ENCODE measurements around the gene BSN.

BSN gene

GRCh38 chr3:49611719-49612118 lies 57.4 kb downstream of the BSN start:
- no peaks in the 10 kb centered on the region for H3K9me3 ChIP-seq (ENCODE audit: control insufficient read depth, low read length)
- no peaks in the 10 kb centered on the region for H3K27me3 ChIP-seq (ENCODE audit: control insufficient read depth, insufficient read depth, low read length, poor library complexity, severe bottlenecking)
- H3K4me3 ChIP-seq (ENCODE audit: insufficient read depth, low read depth, low read length): no peak overlapping the region
- H3K36me3 ChIP-seq (ENCODE audit: control insufficient read depth, insufficient read depth, low read length): no peaks in the 10 kb centered on the region
- H3K4me1 ChIP-seq (ENCODE audit: control insufficient read depth, insufficient read depth, low read length): peaks cover 7% of the 10 kb centered on the region
- H3K27ac ChIP-seq (ENCODE audit: insufficient read depth, low read depth, low read length, poor library complexity, severe bottlenecking): no peak overlapping the region

- Histone ChIP-seq H3K27ac (ENCODE audit: insufficient read depth, low read depth, low read length, poor library complexity, severe bottlenecking) (no peak overlapping the region), H3K4me3 (ENCODE audit: insufficient read depth, low read depth, low read length) (no peak overlapping the region), H3K27me3 (ENCODE audit: control insufficient read depth, insufficient read depth, low read length, poor library complexity, severe bottlenecking) (no peaks in the 10 kb centered on the region), H3K9me3 (ENCODE audit: control insufficient read depth, low read length) (no peaks in the 10 kb centered on the region), H3K36me3 (ENCODE audit: control insufficient read depth, insufficient read depth, low read length) (no peaks in the 10 kb centered on the region), H3K4me1 (ENCODE audit: control insufficient read depth, insufficient read depth, low read length) (peaks cover 11% of the 10 kb centered on the region)
- WGBS, 2 experiments: 86 to 91% methylated on average over 1 of the region's 1 CpG
Observed at GRCh38 chr3:49614936-49615335, 60.7 kb downstream of the BSN start.

- H3K9me3 ChIP-seq (ENCODE audit: control insufficient read depth, low read length): no peaks in the 10 kb centered on the region
- WGBS, 2 experiments: 73 to 87% methylated on average over 1 of the region's 1 CpG
- H3K27me3 ChIP-seq (ENCODE audit: control insufficient read depth, insufficient read depth, low read length, poor library complexity, severe bottlenecking): no peaks in the 10 kb centered on the region
- peak overlapping the region; percentile 11 for H3K27ac ChIP-seq (ENCODE audit: insufficient read depth, low read depth, low read length, poor library complexity, severe bottlenecking)
- H3K4me3 ChIP-seq (ENCODE audit: insufficient read depth, low read depth, low read length): no peak overlapping the region
- no peaks in the 10 kb centered on the region for H3K36me3 ChIP-seq (ENCODE audit: control insufficient read depth, insufficient read depth, low read length)
- peaks cover 11% of the 10 kb centered on the region for H3K4me1 ChIP-seq (ENCODE audit: control insufficient read depth, insufficient read depth, low read length)
Observed at GRCh38 chr3:49616061-49616460, 61.8 kb downstream of the BSN start.

- H3K4me1 ChIP-seq (ENCODE audit: control insufficient read depth, insufficient read depth, low read length): peaks cover 11% of the 10 kb centered on the region
- no peaks in the 10 kb centered on the region for H3K36me3 ChIP-seq (ENCODE audit: control insufficient read depth, insufficient read depth, low read length)
- WGBS, 2 experiments: 41 to 53% methylated on average over 6 of the region's 6 CpGs
- no peaks in the 10 kb centered on the region for H3K9me3 ChIP-seq (ENCODE audit: control insufficient read depth, low read length)
- H3K4me3 ChIP-seq (ENCODE audit: insufficient read depth, low read depth, low read length): no peak overlapping the region
- no peaks in the 10 kb centered on the region for H3K27me3 ChIP-seq (ENCODE audit: control insufficient read depth, insufficient read depth, low read length, poor library complexity, severe bottlenecking)
- H3K27ac ChIP-seq (ENCODE audit: insufficient read depth, low read depth, low read length, poor library complexity, severe bottlenecking): peak overlapping the region; percentile 11
Observed at GRCh38 chr3:49616491-49616941, 62.2 kb downstream of the BSN start.

- Histone ChIP-seq H3K27ac (ENCODE audit: insufficient read depth, low read depth, low read length, poor library complexity, severe bottlenecking) (no peak overlapping the region), H3K4me3 (ENCODE audit: insufficient read depth, low read depth, low read length) (no peak overlapping the region), H3K27me3 (ENCODE audit: control insufficient read depth, insufficient read depth, low read length, poor library complexity, severe bottlenecking) (no peaks in the 10 kb centered on the region), H3K9me3 (ENCODE audit: control insufficient read depth, low read length) (no peaks in the 10 kb centered on the region), H3K4me1 (ENCODE audit: control insufficient read depth, insufficient read depth, low read length) (peaks cover 11% of the 10 kb centered on the region), H3K36me3 (ENCODE audit: control insufficient read depth, insufficient read depth, low read length) (no peaks in the 10 kb centered on the region)
- WGBS, 2 experiments: 91 to 92% methylated on average over 7 of the region's 7 CpGs
Observed at GRCh38 chr3:49617390-49618013, 63.2 kb downstream of the BSN start.

- 78 to 81% methylated on average over 4 of the region's 4 CpGs for WGBS, 2 experiments
- Histone ChIP-seq H3K4me1 (ENCODE audit: control insufficient read depth, insufficient read depth, low read length) (peaks cover 11% of the 10 kb centered on the region), H3K36me3 (ENCODE audit: control insufficient read depth, insufficient read depth, low read length) (no peaks in the 10 kb centered on the region), H3K4me3 (ENCODE audit: insufficient read depth, low read depth, low read length) (no peak overlapping the region), H3K27ac (ENCODE audit: insufficient read depth, low read depth, low read length, poor library complexity, severe bottlenecking) (no peak overlapping the region), H3K9me3 (ENCODE audit: control insufficient read depth, low read length) (no peaks in the 10 kb centered on the region), H3K27me3 (ENCODE audit: control insufficient read depth, insufficient read depth, low read length, poor library complexity, severe bottlenecking) (no peaks in the 10 kb centered on the region)
Observed at GRCh38 chr3:49618412-49618811, 64.1 kb downstream of the BSN start.

GRCh38 chr3:49619649-49620048 lies 65.4 kb downstream of the BSN start:
- Histone ChIP-seq H3K36me3 (ENCODE audit: control insufficient read depth, insufficient read depth, low read length) (no peaks in the 10 kb centered on the region), H3K27ac (ENCODE audit: insufficient read depth, low read depth, low read length, poor library complexity, severe bottlenecking) (no peak overlapping the region), H3K4me1 (ENCODE audit: control insufficient read depth, insufficient read depth, low read length) (peaks cover 11% of the 10 kb centered on the region), H3K9me3 (ENCODE audit: control insufficient read depth, low read length) (no peaks in the 10 kb centered on the region), H3K4me3 (ENCODE audit: insufficient read depth, low read depth, low read length) (no peak overlapping the region), H3K27me3 (ENCODE audit: control insufficient read depth, insufficient read depth, low read length, poor library complexity, severe bottlenecking) (no peaks in the 10 kb centered on the region)
- 91 to 95% methylated on average over 5 of the region's 5 CpGs for WGBS, 2 experiments

- no peak overlapping the region for H3K27ac ChIP-seq (ENCODE audit: insufficient read depth, low read depth, low read length, poor library complexity, severe bottlenecking)
- no peaks in the 10 kb centered on the region for H3K36me3 ChIP-seq (ENCODE audit: control insufficient read depth, insufficient read depth, low read length)
- peaks cover 11% of the 10 kb centered on the region for H3K4me1 ChIP-seq (ENCODE audit: control insufficient read depth, insufficient read depth, low read length)
- H3K4me3 ChIP-seq (ENCODE audit: insufficient read depth, low read depth, low read length): no peak overlapping the region
- H3K9me3 ChIP-seq (ENCODE audit: control insufficient read depth, low read length): no peaks in the 10 kb centered on the region
- 90 to 93% methylated on average over 8 of the region's 8 CpGs for WGBS, 2 experiments
- no peaks in the 10 kb centered on the region for H3K27me3 ChIP-seq (ENCODE audit: control insufficient read depth, insufficient read depth, low read length, poor library complexity, severe bottlenecking)
Observed at GRCh38 chr3:49620728-49621127, 66.5 kb downstream of the BSN start.

GRCh38 chr3:49623071-49623470 lies 68.8 kb downstream of the BSN start:
- WGBS, 2 experiments: 89 to 93% methylated on average over 1 of the region's 1 CpG
- Histone ChIP-seq H3K36me3 (ENCODE audit: control insufficient read depth, insufficient read depth, low read length) (no peaks in the 10 kb centered on the region), H3K27me3 (ENCODE audit: control insufficient read depth, insufficient read depth, low read length, poor library complexity, severe bottlenecking) (no peaks in the 10 kb centered on the region), H3K4me3 (ENCODE audit: insufficient read depth, low read depth, low read length) (no peak overlapping the region), H3K9me3 (ENCODE audit: control insufficient read depth, low read length) (no peaks in the 10 kb centered on the region), H3K4me1 (ENCODE audit: control insufficient read depth, insufficient read depth, low read length) (no peaks in the 10 kb centered on the region), H3K27ac (ENCODE audit: insufficient read depth, low read depth, low read length, poor library complexity, severe bottlenecking) (no peak overlapping the region)

- Histone ChIP-seq H3K27me3 (ENCODE audit: control insufficient read depth, insufficient read depth, low read length, poor library complexity, severe bottlenecking) (no peaks in the 10 kb centered on the region), H3K36me3 (ENCODE audit: control insufficient read depth, insufficient read depth, low read length) (no peaks in the 10 kb centered on the region), H3K9me3 (ENCODE audit: control insufficient read depth, low read length) (no peaks in the 10 kb centered on the region), H3K4me3 (ENCODE audit: insufficient read depth, low read depth, low read length) (no peak overlapping the region), H3K4me1 (ENCODE audit: control insufficient read depth, insufficient read depth, low read length) (no peaks in the 10 kb centered on the region), H3K27ac (ENCODE audit: insufficient read depth, low read depth, low read length, poor library complexity, severe bottlenecking) (no peak overlapping the region)
- WGBS, 2 experiments: 93 to 96% methylated on average over 13 of the region's 13 CpGs
Observed at GRCh38 chr3:49625071-49625470, 70.8 kb downstream of the BSN start.

All from ectodermal cell (in vitro differentiated cells).